Dedifferentiated amniotic fluid mesenchymal stem cell (primary cell): Measurements from ENCODE around the gene TNS1.
A peak's percentile ranks its signal among the peaks of the same experiment; 100 is the strongest.

Experiments used
- DNase-seq: peaks from one replicate; pipeline ENCODE4 v3.0.0-alpha.2; 2016; ENCODE audit errors: extremely low spot score

TNS1 gene

DNA sequence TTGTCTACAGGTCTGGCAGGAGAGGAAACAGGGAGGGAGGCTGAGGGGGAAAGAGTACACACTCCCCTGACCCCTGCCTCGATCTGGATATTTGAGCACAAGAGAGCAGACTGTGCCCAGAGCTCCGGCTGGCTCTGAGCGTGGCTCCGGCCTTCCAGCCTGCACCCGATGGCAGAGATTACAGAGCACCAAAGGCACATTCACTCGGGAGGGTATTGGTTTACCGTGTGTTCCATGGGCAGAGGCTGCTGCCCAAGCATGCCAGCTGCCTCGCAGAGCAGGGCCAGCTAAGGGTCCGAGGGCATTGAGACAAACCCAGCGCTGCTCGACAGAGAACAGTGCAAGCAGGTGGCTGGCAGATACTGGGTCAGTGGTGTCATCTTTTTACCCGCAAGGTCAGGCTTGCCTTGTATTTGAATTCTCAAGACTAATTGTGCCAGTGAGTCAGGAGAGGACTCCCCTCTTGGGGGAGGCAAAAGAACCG lies 132.2 kb downstream of the TNS1 start:
- DNase-seq: no peak

DNA sequence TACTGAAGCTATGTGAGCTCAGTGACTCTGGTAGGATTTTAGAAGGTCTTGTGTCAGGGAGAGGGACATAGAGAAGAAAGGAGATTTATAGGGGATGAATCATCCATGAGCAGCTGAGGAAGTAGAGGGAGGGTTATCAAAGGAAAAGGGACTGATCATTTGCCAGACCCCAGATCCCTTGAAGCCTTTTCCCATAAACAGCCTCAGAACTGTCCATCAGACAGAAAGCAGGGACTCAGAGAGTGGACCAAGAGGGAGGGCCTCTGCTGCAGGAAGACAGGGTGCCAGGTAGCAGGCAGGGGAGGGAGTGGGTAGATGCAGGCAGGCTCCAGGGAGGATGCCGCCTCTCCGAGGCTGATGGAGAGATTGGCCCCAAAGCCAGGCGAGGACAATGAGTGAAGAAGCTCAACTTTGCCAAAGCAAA lies 133.9 kb downstream of the TNS1 start:
- no peak for DNase-seq

DNA sequence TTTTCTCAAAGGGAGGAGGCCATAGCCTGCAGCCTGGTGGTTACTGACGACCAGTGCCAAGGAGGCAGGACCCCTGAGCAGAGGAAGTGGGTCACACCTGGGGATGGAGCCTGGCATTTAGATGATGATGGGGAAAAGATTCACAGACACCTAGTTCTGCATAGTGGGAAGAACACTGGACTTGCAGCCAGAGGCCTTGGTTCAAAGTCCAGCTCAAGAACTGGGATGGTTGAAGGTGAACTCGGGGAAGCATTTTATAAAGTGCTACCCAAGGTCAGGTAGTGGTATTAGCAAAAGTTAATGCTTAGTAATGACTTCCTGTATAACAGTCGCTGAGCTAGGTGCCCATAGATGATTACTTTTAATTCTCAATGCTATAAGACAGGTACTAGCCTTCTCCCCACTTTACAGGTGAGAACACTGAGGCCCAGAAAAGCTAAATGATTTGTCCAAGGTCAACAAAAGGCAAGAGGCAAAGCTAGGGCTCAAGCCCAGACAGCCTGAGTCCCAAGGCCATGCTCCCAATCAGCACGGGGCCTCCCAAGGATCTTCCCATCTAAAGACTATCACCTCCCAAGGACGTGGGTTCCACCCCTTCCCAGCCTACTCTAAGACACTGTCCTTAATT lies 134.4 kb downstream of the TNS1 start:
- DNase-seq: no peak

DNA sequence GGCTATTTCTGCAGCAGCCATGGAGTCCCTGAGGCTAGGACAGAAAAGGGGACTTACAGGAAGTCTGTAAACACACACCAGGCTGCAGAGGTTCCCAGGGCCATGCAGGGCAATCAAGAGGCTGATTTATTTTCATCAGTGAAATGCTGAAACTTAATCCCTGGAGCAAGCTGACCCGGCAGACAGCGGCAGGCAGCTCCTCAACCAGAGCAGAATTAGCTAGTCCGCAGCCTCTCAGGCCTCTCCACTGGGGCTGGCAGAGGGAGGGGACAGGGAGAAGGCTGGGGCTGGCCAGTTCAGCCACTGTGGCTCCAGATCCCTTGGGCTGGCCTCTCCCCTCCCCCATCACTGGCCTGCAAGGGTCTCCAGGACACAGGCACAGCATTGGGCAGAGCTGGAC lies 136.3 kb downstream of the TNS1 start:
- no peak for DNase-seq

DNA sequence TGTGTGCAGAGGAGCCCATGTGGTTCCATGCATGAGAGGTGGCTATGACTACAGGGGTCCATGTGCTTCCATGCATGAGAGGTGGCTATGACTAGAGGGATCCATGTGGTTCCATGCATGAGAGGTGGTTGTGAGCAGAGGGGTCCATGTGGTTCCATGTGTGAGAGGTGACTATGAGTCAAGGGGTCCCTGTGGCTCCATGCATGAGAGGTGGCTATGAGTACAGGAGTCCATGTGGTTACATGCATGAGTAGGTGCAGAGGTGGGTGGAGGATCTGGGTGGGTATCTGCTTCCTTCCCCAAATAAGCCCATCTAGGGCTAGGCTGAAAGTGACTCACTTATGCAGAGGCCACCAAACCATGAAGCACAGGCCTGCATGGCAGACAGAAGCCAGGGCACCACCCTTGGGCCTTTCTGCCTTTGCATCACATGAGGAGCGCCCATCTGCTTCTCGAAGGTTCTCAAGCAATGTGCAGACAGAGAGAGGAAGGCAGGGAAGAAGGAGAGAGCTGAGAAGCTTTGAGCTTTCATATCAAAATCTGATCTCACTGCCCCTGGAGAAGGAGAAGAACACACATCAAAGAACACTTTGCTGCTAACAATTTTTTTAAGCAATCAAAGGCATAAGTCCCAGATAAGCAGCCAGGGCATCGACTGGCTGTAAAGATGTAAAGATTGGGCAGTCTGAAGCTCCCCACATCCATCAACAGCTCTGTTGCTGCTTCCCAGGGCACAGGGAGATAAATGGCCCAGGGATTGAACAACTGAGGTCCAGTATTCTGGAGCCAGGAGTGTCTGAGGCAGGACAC lies 137.6 kb downstream of the TNS1 start:
- no peak for DNase-seq

DNA sequence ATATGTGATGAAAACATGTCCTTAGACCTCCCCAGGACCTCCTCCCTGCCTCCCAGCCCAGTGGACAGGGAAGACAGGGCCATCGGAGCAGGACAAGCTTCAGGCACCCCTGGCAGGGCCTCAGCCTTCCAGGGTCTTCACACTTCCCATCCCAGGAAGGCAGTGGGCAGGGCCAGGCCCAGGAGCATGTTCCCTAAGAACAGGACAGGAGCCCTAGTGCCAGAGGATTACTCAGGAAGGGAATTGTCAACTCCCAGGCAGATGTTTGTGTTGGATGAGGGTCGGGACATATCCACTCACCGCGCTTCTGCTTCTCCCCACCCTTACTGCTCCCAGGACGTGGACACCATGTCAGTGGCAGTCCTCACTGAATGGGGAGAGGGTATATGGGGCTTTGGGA lies 138.9 kb downstream of the TNS1 start:
- no peak for DNase-seq

DNA sequence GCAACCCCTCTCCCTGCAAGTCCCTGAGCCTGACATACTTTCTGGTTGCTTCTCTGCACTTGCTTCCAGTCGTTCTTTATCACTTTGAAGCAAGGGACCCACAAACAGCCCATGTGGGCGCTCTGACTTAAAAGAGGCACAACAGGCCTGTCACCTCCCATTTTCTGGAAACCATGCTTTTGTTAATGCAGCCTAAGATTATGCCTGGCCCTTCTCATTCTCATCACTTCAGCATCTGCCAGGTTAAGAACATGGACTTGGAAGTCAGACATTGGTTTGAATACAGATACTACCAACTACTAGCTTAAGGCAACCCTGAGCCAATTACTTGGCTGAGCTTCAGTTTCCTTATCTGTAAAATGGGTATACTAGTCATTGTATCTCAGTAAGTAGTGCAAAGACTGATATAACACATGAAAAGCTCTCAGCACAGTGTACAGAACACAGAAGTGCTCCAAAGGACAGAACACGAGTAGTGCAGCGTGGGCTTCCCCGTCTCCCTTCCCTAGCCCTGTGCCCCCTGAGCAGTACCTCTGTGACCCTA lies 141.4 kb downstream of the TNS1 start:
- no peak for DNase-seq

DNA sequence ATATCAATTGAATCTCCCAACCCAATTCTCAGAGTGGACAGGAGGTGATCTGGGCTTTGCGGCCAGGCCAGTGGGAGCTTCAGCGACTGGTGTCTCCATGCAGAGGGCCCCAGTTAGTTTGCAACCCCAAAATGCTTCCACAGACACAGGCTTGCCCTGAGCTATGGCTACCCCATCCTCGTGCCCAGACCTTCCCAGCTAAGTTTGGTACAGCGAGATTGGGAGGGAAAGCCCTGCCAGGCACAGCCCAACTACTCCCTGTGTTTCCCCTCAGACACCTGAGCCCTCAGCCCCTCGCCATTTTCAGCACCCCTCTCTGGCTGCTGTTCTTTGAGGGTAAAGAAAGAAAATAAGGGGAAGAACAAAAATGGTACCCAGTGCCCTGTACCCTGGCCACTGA lies 142.9 kb downstream of the TNS1 start:
- no peak for DNase-seq

DNA sequence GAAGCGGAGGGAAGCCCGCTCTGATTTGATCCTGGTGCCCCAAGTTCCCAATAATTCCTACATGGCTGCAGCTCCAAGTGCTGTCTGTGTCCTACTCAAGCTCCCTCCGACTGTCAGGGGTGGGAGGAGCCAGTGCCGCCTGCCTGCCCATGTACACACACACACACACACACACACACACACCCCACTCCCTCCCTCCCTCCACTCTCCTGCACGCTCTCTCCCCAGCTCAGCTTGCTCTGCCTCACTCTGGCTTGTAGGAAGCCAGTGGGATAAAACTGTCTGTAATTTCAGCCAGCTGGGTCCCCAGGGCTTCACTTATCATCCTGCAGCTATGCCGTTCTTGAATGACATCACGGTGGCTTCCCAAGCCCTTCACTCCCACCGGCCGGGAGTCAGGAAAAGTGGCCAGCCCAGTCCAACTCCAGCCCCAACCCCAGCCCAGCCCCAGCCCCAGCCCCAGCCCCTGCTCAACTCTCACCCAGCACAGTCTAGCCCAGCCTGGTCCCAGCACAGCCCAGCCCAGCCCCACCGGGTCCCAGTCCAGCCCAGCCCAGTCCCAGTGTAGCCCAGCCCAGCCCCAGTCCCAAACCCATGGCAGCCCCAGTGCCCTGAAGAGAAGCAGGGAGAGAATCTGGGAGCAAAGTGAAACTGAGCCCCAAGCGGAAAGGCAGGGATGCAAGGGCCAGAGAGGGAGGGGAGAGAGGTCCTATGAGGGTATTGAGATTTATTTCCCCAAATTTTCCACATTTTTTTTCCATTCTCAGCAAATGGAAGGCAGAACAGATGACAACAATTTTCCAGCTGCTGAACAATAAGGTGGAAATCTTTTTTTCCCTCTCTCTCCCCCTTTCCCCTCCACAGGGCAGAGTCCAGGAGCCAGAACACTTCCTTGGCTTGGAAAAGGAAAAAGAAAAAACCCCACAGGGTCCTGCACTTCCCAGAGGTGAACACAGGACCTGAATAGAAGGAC lies 144.0 kb downstream of the TNS1 start:
- DNase-seq: peak; percentile 98

DNA sequence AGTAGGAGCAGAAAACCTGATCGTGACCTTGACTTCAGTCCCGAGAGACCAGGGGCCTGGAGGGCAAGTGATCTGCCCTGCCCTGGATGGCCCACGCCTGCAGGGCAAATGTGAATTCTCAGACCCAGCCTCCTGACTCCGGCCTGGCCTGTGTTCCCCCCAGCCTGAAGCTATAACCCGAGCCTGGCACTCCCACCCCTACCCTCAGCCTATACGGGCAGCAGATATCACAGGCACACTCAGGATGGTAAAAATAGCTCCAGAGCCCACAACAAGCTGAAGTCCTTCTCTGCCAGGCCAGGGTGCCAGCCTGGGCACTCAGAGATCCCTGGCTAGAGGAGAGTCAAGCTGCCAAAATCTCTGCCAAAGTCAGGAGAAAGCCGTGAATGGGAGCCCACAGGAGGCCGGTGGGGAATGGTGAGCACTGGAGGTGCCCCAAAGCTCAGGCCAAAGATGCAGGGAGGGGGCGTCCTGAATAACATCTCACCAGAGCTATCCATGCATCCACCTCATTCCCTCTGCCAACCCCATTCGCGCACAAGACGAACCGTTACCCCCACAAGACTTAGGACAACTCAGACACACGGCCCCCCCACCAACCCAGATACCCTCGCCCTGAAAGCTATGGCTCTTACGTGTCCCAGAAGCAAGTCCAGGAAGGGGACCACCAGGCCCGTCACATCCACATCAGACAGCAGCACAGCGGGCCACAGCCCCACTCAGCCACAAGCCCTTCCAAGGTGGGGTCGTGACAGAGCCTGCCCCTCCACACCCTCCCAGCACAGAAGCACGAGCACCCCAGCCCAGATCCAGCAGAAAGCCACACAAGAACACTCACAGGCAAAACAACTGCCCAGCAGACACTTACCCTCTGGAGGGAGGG lies 144.9 kb downstream of the TNS1 start:
- no peak for DNase-seq

DNA sequence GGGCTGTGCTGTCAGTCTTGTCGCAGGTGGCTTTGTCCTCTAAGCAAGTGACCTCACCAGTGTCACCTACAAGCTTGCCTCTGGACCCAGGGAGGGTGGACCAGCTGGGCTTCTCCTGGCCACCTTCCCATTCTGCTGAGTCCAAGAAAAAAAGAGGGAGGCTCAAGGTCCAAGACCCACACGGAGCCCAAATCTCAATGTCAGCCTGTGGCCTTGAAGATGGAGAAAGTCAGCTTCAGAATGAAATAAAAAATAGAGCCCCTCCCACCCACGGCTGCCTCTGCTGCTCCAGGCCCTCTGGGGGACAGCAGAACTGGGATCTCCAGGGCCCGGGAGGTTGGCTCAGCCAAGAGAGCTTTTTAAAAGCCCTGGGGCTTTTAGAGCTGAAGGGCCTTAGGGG lies 145.9 kb downstream of the TNS1 start:
- no peak for DNase-seq

DNA sequence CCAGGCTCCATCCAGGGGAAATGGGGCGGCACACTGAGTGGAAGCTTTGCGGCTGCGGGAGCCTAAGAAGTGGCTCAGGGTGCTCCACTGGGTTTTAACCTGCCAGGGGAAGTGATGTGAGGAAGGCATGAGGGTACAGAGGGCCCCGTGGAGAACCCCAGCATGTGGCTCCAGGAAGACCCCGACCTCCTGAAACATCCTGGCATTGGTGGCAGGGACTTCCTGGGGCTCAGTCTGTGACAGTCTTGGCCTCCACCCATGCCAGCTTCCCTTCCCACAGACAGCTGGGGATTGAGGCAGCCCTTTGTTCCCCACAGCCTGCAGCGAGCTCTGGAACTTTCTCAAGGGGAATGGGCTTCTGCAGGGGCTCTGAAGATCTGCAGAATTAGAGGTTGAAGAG lies 146.6 kb downstream of the TNS1 start:
- no peak for DNase-seq

DNA sequence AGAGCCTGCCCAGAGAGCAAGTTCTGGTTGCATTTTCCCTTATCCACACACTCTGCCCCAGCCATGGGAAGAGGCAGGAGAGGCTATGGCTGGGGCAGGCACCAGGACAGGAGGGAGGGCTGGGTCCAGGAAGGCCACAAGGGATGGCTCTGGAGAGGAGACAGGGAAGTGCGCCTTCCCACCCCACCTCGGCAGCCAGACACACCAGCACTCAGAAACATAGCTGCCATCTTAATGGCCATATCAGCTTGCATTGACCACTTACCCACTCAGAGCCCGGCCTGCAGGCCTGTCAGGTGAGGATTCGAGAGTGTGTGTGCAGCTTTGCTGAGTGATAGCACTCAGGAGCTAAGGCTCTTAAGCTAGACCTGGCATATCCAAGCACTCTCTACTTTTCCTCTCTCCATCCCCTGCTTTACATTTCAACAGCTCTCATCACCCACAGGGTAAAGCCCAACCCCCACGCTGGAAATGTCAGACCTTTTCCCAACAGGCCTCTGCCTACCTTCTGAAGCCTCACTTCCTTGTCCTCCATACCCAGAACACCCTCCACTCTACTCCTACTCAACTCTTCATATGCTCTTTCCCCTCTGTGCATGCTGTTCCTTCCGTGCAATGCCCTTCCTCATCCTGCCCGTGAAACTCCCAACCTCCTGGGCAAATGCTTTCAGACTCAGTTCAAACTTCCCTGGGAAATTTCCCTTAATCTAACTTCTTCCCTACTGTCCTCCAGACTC lies 147.9 kb downstream of the TNS1 start:
- DNase-seq: no peak

DNA sequence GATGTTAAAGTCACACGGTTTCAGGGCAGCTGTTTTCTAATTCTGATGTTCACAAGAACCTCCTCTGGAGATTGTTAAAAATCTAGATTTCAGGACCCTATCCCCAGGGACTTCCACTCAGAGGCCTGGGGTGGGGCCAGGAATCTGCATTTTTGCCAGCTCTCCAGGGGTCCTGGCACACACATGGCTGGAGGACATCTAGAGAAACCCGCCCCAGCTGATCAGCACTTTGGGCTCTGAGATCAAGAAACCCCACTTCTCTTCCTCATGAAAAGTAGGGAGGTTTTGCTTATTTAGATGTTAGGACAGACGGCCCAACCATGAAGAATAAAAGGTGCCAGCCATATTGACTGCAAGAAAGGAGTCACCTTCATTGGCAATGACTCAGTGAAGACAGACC lies 148.8 kb downstream of the TNS1 start:
- DNase-seq: no peak

DNA sequence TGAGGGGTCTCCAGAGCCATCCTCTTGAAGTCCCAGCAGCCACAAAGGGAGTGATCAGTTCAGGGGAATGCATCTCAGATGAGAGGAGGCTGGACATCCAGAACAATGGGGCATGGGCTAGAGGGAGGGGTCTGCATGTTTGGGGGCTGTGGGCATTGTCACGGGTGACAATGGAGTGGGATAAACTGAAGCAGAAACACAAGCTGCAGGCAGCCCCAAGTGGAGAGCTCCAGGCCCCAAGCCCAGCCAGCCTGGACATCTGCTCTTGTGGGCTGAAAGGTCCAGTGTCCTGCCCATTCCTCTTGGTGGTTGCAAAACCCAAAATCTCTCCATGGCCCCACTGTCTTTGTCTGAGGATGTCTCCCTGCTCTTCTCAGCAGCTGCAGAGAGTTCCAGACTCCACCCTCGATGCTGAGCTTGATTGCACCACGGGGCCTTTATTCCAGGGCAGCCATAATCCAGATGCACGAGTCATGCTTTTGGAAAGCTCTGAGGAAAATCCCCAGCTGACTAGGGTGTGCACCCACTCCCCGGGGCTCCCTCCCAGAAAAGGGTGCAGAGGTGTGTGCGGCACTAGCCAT lies 149.4 kb downstream of the TNS1 start:
- DNase-seq: peak; percentile 45

DNA sequence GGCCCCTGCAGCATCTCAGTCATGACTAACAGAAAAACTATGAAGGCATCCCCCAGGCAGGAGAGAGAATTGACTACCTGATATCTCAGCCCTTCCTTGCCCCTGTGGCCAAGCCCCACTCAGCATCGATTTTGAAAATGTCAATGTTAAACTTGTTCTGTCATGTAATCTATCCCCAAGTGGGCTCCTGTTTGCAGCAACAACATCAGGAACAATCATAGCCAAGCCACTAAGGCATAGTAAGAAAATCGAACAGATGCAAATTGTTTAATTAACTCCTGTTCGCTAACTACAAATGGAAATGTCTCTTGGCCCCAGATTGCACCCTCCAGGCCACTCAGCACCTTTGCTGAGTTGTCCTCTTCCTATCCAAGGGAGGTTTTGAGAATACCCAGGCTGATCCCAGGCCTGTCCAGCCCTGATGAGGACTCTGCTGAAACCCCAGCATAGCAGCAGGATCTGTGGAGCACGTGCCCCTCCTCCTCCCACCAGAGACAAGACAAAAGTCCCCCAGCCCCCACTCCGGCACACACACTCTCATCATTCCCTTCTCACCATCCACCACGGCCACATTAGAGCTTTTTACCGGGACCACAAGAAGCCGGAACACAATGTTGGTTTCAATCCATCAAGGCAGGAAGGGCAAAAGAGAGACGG lies 150.1 kb downstream of the TNS1 start:
- no peak for DNase-seq

DNA sequence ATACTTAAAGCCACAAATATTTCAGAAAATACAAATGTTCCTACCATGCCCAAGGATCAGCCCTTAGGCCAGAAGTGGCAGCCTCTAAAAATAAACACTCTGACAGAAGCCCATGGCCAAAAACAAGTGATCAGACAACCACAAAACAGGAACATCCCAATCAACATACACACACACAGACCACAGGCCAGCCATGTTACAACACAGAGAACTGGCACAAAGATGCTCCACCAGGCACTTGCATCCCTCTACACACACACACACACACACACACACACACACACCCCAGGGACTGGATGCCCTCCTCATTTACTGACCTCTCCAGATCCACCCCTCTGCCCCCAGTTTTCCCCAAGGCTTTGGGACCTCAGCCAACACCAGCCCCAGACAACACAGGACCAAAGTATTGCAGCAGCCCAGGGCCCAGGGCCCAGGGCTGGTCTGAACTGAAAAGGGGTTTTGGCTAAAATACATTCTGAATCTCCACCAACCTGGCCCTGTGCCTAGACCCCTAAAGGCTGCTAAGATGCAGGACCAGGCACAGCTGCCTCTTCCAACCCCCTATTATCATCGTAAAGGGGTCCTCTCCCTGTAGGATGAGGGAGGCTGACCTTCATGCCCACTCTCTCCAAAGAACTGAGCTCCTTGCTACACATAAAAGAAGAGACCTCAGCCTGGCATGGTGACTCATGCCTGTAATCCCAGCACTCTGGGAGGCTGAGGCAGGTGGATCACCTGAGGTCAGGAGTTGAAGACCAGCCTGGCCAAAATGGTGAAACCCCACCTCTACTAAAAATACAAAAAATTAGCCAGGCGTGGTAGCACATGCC lies 151.4 kb downstream of the TNS1 start:
- no peak for DNase-seq
